Loucy (cell line): ENCODE data around the gene NTHL1.

ENCODE experiments used
- CTCF ChIP-seq: fragments of 200-600 bp; sonication (generic); conservative IDR thresholded peaks from 2 replicates; pipeline ENCODE4 v1.5.1; 2014; ENCODE audit warnings: mild to moderate bottlenecking, antibody characterized with exemption, low read length
- EZH2phosphoT487 ChIP-seq: fragments of 200-600 bp; IDR thresholded peaks from 2 replicates; pipeline ENCODE4 v1.6.1; 2018; ENCODE audit warnings: antibody characterized with exemption, mild to moderate bottlenecking, moderate library complexity, borderline replicate concordance

DNA sequence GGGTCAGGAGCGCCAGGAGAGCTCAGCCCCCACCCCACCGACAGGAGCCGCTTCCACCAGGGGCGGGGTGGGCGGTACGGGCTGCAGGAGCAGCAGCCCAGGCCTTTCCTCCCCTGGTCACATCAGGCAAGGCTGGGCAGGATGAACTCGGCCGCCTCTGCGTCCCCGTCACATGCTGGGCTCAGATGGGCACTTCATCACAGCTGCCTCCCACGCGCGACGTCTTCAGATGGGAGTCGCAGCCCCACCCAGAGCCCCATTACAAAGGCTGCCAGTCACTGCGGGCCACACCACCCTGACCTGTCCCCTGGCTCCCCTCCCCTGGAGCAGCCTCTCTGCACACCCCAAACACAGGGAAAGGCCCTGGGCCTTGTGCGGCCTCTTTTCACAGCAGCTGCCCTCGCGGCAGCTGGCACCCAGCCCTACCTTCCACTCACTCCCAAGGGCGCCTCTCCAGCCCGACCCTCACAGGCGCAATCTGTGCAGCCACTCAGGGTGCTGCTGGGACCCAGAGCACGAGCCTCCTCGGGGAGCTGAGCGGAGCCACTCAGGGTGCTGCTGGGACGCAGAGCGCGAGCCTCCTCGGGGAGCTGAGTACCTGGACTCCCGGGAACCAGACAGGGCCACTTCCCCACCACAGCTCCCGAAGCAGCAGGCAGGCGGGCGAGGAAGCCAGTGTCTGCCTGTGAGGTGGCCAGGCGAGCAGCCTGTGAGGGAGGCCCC lies 42.7 kb downstream of the NTHL1 start:
- TF ChIP-seq CTCF (no peak), EZH2phosphoT487 (no peak)
